AG08395 (cell line): ENCODE measurements around the gene PFKP.
A peak's percentile ranks its signal among the peaks of the same experiment; 100 is the strongest.

Source experiments
- DNase-seq: peaks from one replicate; pipeline ENCODE4 v3.0.0; 2012; ENCODE audit warnings: mixed read lengths, low spot score

The PFKP gene

GRCh38 chr10:3116508-3117100 lies 49.3 kb downstream of the PFKP start:
- no peak for DNase-seq

DNA sequence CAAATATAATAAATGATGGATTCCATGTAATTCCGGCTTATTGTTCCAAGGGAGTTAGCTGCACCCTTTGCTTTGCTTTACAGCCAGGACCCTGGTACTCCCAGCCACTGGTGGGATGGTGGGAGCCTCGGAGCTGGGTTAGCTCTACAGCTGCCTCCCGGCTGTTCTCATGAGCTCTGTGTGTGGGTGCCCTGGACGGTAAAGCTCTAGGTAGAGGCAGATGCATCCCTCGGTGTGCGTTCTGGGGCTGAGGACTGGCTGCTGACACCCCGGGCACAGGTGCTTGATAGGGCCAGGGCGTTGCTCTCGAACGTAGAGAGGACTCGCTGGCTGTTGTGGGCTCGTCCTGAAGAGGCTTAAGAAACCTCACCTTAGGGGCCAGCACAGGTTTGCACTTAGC lies 50.1 kb downstream of the PFKP start:
- no peak for DNase-seq

- no peak for DNase-seq
Measured at GRCh38 chr10:3118641-3119091, 51.3 kb downstream of the PFKP start.

DNA sequence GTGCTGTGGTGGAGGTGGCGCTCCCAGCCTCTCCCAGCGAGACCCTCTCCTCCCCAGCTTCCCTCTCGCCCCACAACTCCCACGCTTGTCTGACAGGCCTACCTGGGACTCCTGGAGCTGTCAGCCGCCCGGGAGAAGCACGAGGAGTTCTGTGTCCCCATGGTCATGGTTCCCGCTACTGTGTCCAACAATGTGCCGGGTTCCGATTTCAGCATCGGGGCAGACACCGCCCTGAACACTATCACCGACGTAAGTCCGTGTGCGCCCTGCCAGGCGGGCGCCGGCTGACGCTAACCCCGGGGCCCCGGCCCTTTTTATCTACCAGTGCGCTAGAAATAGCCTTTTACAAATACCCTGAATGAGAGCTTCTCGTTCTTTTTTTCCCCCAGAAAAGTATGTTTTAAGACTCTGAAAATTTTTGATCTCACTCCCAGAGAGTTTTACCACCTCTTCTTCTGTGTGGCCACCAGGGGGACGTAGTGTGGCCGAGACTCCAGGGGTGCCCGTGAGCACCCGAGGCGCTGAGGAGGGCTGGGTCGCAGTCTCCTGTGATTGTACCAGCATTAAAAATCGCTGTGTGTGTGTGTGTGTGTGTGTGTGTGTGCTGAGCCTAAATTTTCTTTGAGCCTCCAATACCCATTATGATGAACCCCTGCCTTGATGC lies 52.6 kb downstream of the PFKP start:
- peak; percentile 57 for DNase-seq

- no peak for DNase-seq
Measured at GRCh38 chr10:3122034-3122433, 54.7 kb downstream of the PFKP start.

DNA sequence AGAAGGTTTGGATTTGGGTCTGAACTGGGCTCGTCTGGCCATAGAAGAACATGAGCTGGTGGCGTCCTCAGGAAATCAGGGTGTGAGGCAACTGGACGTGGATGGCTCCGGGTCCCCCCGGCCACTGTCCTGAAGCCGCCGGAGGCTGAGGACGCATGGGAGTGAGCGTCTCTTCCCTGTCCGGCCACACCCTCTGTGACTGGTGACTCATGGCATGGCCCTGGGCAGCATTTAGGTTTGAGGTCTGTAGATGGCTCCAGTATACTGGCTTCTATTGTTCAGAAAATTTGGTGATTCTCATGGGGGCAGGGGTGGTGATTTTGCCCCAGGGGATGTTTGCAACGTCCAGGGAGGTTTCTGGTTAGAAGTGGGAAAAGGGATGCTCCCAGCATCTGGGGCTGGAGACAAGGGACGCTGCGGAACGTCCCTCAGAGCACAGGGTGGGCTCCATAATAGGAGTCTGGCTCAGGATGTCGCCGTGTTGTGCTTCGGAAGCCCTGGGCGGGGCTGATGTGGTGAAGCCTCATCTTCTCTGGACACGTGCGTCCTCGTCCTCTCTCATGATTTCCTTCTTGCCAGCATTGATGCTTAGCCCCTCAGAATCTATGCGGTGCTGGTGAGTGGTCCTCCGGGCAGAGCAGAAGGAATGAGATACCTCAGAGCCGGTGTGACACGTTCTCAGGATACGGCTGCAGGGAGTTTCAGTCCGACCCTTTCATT lies 55.3 kb downstream of the PFKP start:
- no peak for DNase-seq

- no peak for DNase-seq
Measured at GRCh38 chr10:3123571-3124411, 56.4 kb downstream of the PFKP start.

DNA sequence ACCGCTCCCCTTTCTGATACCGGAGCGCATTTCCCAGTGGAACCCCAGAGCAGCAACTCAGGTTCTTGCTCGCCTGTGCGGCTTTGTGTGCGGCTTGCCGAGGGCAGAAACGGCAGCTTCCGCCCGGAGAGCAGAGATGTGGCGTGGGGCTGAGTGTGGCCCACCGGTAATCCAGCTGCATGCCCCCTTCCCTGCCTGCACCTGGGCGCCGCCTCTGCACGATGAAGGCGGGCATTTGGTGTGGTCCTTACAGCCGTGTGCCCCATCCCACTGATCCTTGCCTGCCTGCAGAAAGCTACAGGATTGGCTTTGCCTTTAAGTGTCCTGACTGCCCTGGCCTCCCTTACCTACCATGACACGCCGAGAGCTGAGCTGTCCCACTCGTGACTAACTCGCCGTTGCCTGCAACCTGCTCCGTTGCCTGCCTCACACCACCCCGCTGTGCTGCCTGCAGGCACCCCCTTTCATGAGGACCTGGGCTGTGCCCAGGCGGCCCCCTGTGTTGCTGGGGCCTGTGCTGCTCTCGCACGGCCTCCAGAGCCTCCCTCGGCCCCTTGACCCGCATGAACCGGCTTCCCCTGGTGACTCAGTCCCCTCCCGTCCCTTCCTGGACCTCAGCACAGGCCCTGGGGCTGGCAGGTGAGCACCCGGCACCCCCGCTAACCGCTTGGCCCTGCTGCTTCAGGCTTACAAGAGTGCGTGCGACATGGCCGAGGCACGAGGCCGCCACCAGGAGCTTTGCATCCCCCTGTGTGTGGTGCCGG lies 57.2 kb downstream of the PFKP start:
- DNase-seq, result no peak

- no peak for DNase-seq
Measured at GRCh38 chr10:3125527-3126170, 58.3 kb downstream of the PFKP start.

DNA sequence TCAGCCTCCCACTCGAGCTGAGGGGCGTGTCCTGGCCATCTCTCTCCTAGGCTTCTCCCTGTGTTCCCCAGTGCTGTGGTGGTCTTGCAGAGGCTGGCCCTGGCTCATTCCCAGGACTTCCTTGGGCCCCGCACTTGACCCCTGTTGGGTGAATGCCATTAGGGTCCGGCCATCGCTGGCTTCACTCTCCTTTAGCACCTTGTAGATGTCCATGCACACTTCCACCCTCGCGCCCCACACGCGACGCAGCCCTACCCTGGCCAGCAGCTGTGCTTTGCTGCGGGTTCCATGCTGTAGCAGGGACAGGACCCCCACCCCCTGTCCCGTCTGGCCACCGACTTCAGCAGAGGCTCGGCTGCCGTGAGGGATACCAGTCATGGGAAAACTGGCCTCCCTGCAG lies 58.9 kb downstream of the PFKP start:
- no peak for DNase-seq

GRCh38 chr10:3126741-3127346 lies 59.5 kb downstream of the PFKP start:
- no peak for DNase-seq

DNA sequence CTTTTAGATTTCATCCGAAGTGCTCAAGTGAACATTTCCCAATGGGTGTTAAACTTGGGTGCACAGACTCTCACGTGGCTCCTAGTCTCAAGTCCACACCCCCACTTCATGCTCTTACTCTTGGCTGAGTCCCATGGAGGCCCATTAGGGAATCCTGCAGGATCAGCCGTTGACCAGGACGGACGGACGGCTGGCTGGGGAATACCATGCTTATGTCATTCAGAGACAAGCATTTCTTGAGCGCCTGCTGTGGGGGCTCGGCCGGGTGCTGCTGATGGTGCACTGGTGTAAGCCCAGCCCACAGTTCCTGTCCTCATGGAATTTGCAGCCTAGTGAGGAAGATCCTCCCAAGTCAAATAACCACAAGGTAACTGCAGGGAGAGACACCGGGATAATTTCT lies 60.6 kb downstream of the PFKP start:
- no peak for DNase-seq

- no peak for DNase-seq
Measured at GRCh38 chr10:3128379-3129130, 61.2 kb downstream of the PFKP start.

- no peak for DNase-seq
Measured at GRCh38 chr10:3129581-3130340, 62.4 kb downstream of the PFKP start.

- DNase-seq, result no peak
Measured at GRCh38 chr10:3131098-3131497, 63.8 kb downstream of the PFKP start.

DNA sequence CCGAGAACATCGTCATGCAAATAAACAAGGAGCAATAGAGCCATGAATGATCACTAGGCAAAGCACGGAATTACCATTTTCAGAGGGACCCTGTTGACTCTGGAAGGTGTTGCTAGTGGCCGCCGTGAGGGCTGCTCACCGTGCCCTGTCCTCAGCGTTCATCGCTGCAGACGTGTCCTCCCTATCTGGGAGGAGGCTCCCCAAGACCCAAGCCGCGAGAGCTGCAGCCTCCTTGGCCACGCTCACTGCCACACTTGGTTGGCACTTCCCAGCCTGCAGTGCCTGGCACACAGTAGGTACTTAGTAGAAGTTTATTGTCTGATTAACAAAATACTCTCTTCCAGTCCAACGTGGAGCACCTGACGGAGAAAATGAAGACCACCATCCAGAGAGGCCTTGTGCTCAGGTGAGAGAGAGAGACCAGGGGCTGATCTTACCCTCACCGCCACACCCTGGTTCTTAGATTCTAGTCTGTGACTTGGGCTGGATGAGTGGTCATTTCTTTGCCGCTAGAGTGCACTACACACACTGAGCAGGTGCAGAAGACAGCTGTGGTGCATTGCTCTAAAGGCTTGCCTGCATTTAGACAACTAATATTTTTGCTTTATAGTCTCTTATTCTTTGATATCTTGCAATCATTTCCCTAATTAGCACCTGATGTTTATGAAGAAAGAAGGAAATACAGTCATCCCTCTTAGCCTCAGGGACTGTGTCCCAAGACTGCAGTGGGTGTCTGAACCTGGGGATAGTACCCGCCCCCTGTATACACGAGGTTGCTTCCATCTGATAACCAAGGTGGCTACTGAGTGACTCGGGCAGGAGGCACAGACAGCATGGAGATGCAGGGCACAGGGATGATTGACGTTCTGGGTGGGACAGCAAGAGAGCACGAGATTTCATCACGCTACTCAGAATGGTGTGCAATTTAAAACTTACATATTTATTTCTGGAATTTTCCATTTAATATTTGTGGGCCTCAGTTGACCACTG lies 65.0 kb downstream of the PFKP start:
- no peak for DNase-seq

DNA sequence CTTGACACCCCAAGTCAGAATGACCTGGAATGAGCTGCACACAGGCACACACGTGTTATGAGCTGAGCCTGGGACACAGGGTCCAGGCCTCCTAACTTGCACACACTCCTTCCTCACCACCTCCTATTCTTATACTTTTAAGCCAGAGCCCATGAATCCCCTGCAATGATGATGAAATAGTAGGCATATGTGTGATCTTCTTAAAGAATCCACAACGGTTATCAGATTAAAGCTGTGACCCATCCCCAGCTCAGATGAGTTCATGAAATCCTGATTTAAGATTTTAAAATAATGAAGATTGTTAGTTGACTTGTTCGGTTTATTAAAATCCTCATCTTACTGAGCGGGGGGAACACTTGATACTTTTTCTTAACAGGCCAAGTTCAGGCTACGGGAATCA lies 66.6 kb downstream of the PFKP start:
- no peak for DNase-seq

DNA sequence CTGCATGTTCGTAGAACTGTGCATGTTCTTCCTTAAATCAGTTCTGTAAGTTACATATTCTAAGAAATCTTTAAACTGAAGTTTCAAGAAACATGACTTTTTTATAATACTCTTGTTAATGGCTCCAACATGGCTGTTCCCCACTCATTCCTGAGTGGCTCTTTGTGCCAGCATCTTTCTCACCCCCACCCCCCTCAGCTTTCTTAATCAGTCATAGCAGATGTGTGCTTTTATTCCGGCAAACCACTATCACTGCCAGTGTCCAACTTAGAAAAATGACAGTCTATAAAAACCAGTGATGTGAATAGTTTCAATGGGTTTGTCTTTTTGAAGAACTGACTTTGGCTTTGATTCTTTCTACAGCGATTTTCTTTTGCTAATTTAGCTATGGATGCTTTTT lies 67.7 kb downstream of the PFKP start:
- DNase-seq, result no peak
